Measurements from ENCODE around the gene YJEFN3.
A peak's percentile ranks its signal among the peaks of the same experiment; 100 is the strongest.

Gene YJEFN3
- 2.1 to 3.5 (median 2.1) reads per million in 3 donors for total RNA-seq

- peaks cover 12% of the 10 kb centered on the region for H3K4me1 ChIP-seq (ENCODE audit: control insufficient read depth, insufficient read depth, low read length, poor library complexity, severe bottlenecking)
- H3K27ac ChIP-seq (ENCODE audit: insufficient read depth, low read length, poor library complexity, severe bottlenecking): no peak within 1 kb of the TSS
- DNase-seq: no peak
- no peak within 1 kb of the TSS for H3K4me3 ChIP-seq (ENCODE audit: insufficient read depth, low read depth, low read length, poor library complexity, severe bottlenecking)
- no peaks in the 10 kb centered on the region for H3K27me3 ChIP-seq (replicated peaks; ENCODE audit: control insufficient read depth, insufficient read depth, low read length, poor library complexity, severe bottlenecking)
- peaks cover 28% of the 10 kb centered on the region for H3K36me3 ChIP-seq (ENCODE audit: control insufficient read depth, insufficient read depth, low read length)
- H3K9me3 ChIP-seq (ENCODE audit: control insufficient read depth, low read length): no peaks in the 10 kb centered on the region
These were observed at the start of gene YJEFN3 for GRCh38 chr19:19528721-19529490. Gene YJEFN3 (plus strand): TSS chr19:19528911. CDS start chr19:19528933, 22 bp downstream.

GRCh38 chr19:19480688-19481087 lies 48.0 kb upstream of the YJEFN3 start:
- no peak for DNase-seq
- H3K36me3 ChIP-seq (ENCODE audit: control insufficient read depth, insufficient read depth, low read length): peaks cover 23% of the 10 kb centered on the region
- peaks cover 13% of the 10 kb centered on the region for H3K4me1 ChIP-seq (ENCODE audit: control insufficient read depth, insufficient read depth, low read length, poor library complexity, severe bottlenecking)
- H3K9me3 ChIP-seq (ENCODE audit: control insufficient read depth, low read length): no peaks in the 10 kb centered on the region
- no peaks in the 10 kb centered on the region for H3K27me3 ChIP-seq (replicated peaks; ENCODE audit: control insufficient read depth, insufficient read depth, low read length, poor library complexity, severe bottlenecking)
- no peak overlapping the region for H3K4me3 ChIP-seq (ENCODE audit: insufficient read depth, low read depth, low read length, poor library complexity, severe bottlenecking)
- no peak overlapping the region for H3K27ac ChIP-seq (ENCODE audit: insufficient read depth, low read length, poor library complexity, severe bottlenecking)

- peaks cover 28% of the 10 kb centered on the region for H3K36me3 ChIP-seq (ENCODE audit: control insufficient read depth, insufficient read depth, low read length)
- peaks cover 18% of the 10 kb centered on the region for H3K4me1 ChIP-seq (ENCODE audit: control insufficient read depth, insufficient read depth, low read length, poor library complexity, severe bottlenecking)
- DNase-seq: no peak
- H3K4me3 ChIP-seq (ENCODE audit: insufficient read depth, low read depth, low read length, poor library complexity, severe bottlenecking): no peak overlapping the region
- H3K27ac ChIP-seq (ENCODE audit: insufficient read depth, low read length, poor library complexity, severe bottlenecking): no peak overlapping the region
- H3K27me3 ChIP-seq (replicated peaks; ENCODE audit: control insufficient read depth, insufficient read depth, low read length, poor library complexity, severe bottlenecking): no peaks in the 10 kb centered on the region
- no peaks in the 10 kb centered on the region for H3K9me3 ChIP-seq (ENCODE audit: control insufficient read depth, low read length)
These were observed 45.7 kb upstream of the YJEFN3 start for GRCh38 chr19:19482809-19483596.

- Histone ChIP-seq H3K36me3 (ENCODE audit: control insufficient read depth, insufficient read depth, low read length) (peaks cover 21% of the 10 kb centered on the region), H3K27me3 (replicated peaks; ENCODE audit: control insufficient read depth, insufficient read depth, low read length, poor library complexity, severe bottlenecking) (no peaks in the 10 kb centered on the region), H3K4me1 (ENCODE audit: control insufficient read depth, insufficient read depth, low read length, poor library complexity, severe bottlenecking) (peaks cover 39% of the 10 kb centered on the region), H3K4me3 (ENCODE audit: insufficient read depth, low read depth, low read length, poor library complexity, severe bottlenecking) (no peak overlapping the region), H3K27ac (ENCODE audit: insufficient read depth, low read length, poor library complexity, severe bottlenecking) (peak overlapping the region; percentile 32), H3K9me3 (ENCODE audit: control insufficient read depth, low read length) (no peaks in the 10 kb centered on the region)
- no peak for DNase-seq
These were observed 43.3 kb upstream of the YJEFN3 start for GRCh38 chr19:19485161-19485997.

- Histone ChIP-seq H3K4me1 (ENCODE audit: control insufficient read depth, insufficient read depth, low read length, poor library complexity, severe bottlenecking) (peaks cover 39% of the 10 kb centered on the region), H3K27ac (ENCODE audit: insufficient read depth, low read length, poor library complexity, severe bottlenecking) (peak overlapping the region; percentile 32), H3K4me3 (ENCODE audit: insufficient read depth, low read depth, low read length, poor library complexity, severe bottlenecking) (no peak overlapping the region)
These were observed 42.8 kb upstream of the YJEFN3 start for GRCh38 chr19:19485998-19486290.

GRCh38 chr19:19486343-19487076 lies 42.2 kb upstream of the YJEFN3 start:
- Histone ChIP-seq H3K4me1 (ENCODE audit: control insufficient read depth, insufficient read depth, low read length, poor library complexity, severe bottlenecking) (peaks cover 39% of the 10 kb centered on the region), H3K27ac (ENCODE audit: insufficient read depth, low read length, poor library complexity, severe bottlenecking) (peak overlapping the region; percentile 87), H3K4me3 (ENCODE audit: insufficient read depth, low read depth, low read length, poor library complexity, severe bottlenecking) (no peak overlapping the region), H3K36me3 (ENCODE audit: control insufficient read depth, insufficient read depth, low read length) (peaks cover 16% of the 10 kb centered on the region), H3K27me3 (replicated peaks; ENCODE audit: control insufficient read depth, insufficient read depth, low read length, poor library complexity, severe bottlenecking) (no peaks in the 10 kb centered on the region), H3K9me3 (ENCODE audit: control insufficient read depth, low read length) (no peaks in the 10 kb centered on the region)
- DNase-seq: no peak

More at GRCh38 chr19:19485998-19486290, 42.8 kb upstream of the YJEFN3 start:
- H3K36me3 ChIP-seq (ENCODE audit: control insufficient read depth, insufficient read depth, low read length): peaks cover 21% of the 10 kb centered on the region
- no peaks in the 10 kb centered on the region for H3K27me3 ChIP-seq (replicated peaks; ENCODE audit: control insufficient read depth, insufficient read depth, low read length, poor library complexity, severe bottlenecking)
- H3K9me3 ChIP-seq (ENCODE audit: control insufficient read depth, low read length): no peaks in the 10 kb centered on the region
- no peak for DNase-seq

GRCh38 chr19:19487077-19487949 lies 41.4 kb upstream of the YJEFN3 start:
- Histone ChIP-seq H3K4me1 (ENCODE audit: control insufficient read depth, insufficient read depth, low read length, poor library complexity, severe bottlenecking) (peaks cover 39% of the 10 kb centered on the region), H3K36me3 (ENCODE audit: control insufficient read depth, insufficient read depth, low read length) (peaks cover 13% of the 10 kb centered on the region), H3K27me3 (replicated peaks; ENCODE audit: control insufficient read depth, insufficient read depth, low read length, poor library complexity, severe bottlenecking) (no peaks in the 10 kb centered on the region), H3K9me3 (ENCODE audit: control insufficient read depth, low read length) (no peaks in the 10 kb centered on the region), H3K4me3 (ENCODE audit: insufficient read depth, low read depth, low read length, poor library complexity, severe bottlenecking) (no peak overlapping the region), H3K27ac (ENCODE audit: insufficient read depth, low read length, poor library complexity, severe bottlenecking) (peak overlapping the region; percentile 87)
- DNase-seq: no peak

- peak overlapping the region; percentile 17 for H3K4me3 ChIP-seq (ENCODE audit: insufficient read depth, low read depth, low read length, poor library complexity, severe bottlenecking)
- peaks cover 13% of the 10 kb centered on the region for H3K36me3 ChIP-seq (ENCODE audit: control insufficient read depth, insufficient read depth, low read length)
- DNase-seq: no peak
- no peaks in the 10 kb centered on the region for H3K9me3 ChIP-seq (ENCODE audit: control insufficient read depth, low read length)
- no peaks in the 10 kb centered on the region for H3K27me3 ChIP-seq (replicated peaks; ENCODE audit: control insufficient read depth, insufficient read depth, low read length, poor library complexity, severe bottlenecking)
- H3K27ac ChIP-seq (ENCODE audit: insufficient read depth, low read length, poor library complexity, severe bottlenecking): peak overlapping the region; percentile 87
- H3K4me1 ChIP-seq (ENCODE audit: control insufficient read depth, insufficient read depth, low read length, poor library complexity, severe bottlenecking): peaks cover 39% of the 10 kb centered on the region
These were observed 40.5 kb upstream of the YJEFN3 start for GRCh38 chr19:19487950-19488874.

Data from effector memory CD4-positive, alpha-beta T cell (primary cell).